HTR-8/SVneo (cell line): ENCODE results near the gene DPCD.
"Not testable (repeated sequence)": the region's sequence is repeated elsewhere in the genome, so short reads cannot be mapped to it uniquely, and the experiment has no call there.

Experiments used
- DNase-seq: peaks from one replicate; pipeline ENCODE4 v3.0.0; 2011; ENCODE audit warnings: low spot score, mixed read lengths; ENCODE audit not compliant: insufficient read length
- FAIRE-seq: peaks from 2 replicates; lab custom pipeline; 2011; peaks lifted over from hg19 to GRCh38; lab: Jason Lieb, UNC

The DPCD gene

DNA sequence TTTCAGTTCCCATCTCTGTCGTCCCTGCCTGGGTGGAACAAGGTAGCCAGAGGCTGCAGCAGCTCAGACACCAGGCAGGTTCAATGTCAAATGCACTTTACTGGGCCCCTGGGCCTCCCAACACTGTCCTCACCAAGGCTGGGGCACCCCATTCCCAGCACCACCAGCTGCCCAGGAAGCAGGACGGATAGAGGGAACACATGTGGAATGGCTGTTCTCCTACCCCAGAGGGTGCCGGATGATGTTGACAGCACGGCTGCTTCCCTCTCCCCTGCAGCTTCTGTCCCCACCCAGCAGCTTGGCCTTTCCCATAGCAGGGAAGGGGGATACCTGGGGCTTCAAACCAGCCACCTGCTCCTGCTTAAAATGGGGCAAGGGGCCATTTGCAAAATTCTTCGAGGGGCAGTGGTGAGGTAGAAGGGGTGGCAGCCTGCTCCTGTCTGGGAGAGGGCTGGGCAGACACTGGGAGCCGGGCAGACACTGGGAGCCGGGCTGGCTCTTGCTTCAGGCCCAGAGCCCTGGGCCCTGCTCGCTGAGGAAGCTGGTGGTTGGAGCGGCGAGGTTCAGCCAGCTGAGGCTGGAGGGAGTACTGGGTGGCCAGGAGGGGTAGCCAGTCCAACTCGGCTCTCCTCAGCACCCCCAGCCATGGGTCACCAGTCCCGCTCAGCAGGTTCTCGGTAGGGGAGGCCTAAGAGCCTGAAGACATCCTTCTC, 9.2 kb upstream of the DPCD start:
- no peak for DNase-seq
- peak; percentile 9 for FAIRE-seq

DNA sequence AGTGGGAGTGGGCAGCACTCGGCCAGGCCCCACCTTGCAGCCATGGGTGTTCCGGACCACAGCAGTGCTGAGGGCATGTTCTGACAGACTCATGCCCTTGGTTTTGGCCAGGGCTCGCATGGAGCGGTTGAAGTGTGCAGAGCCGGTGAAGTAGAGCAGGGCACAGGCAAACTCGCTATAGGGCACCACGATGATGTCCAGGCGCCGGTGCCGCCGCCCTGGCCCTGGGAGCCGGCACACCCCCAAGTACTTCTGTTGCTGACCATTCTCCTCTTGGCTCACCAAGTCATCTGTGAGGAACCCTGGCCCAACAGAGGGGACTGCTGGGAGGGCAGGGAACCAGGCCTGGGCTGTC, 8.6 kb upstream of the DPCD start:
- DNase-seq (no peak), FAIRE-seq (no peak)

DNA sequence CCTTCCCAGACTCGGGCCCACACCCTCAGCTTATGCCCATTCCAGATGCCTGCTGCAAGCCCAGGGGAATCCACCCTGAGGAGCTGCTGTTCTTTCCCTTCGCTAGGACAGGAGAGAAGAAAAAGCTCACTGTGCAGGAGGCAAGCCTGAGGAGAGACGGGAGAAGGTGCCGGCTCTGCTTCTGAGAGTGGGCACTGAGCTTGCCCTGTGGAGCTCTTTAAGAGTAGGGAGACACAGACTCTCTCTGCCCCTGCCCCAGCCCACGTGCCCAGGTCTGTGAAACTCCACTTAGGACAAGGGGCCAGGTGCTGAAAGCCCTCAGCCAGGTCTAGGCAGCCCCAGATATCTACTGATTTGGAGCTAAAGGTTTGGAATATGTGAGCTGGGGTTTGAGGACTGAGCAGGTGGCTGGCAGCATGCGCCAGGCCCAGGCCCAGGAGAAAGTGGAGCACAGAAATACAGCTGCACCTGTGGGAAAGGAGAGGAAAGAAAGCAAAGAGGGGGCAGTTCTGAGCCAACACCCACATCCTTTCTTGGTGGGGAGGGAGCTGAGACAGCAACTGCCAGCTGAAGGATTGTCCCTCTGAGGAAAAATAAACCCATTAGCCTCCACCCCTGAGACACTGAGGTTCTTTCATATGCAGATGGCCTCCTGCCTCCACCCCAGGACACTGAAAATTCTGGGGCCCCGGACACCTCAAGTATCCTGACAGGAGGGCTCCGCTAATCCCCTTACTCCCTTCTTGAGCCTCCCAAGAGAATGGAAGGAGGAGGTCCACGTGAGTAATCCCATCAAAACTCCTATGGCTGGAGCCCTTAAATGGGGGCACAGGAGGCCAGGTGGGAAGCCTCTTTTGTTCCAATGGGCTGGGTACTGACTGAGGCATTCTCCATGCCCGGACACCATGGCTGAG, 7.4 kb upstream of the DPCD start:
- DNase-seq (no peak), FAIRE-seq (no peak)

DNA sequence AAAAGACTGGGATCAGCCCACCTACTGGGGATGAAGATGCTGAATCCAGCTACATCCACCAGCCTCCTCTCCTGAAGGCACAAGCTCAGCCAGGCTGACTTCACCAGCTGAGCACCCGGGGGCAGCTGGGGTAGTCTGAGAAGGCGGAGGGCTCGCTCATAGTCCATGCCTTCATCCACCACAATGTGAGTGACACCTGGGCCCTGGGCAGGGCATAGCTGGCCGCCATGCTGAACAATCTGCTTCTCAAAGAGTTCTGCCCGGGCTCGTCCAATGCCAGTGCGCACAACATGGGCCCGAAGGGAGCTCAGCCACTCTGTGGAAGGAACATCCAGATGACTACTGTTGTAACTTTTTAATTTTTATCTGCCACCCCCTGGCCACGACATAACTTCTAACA, 2.3 kb upstream of the DPCD start:
- DNase-seq (no peak), FAIRE-seq (no peak)

DNA sequence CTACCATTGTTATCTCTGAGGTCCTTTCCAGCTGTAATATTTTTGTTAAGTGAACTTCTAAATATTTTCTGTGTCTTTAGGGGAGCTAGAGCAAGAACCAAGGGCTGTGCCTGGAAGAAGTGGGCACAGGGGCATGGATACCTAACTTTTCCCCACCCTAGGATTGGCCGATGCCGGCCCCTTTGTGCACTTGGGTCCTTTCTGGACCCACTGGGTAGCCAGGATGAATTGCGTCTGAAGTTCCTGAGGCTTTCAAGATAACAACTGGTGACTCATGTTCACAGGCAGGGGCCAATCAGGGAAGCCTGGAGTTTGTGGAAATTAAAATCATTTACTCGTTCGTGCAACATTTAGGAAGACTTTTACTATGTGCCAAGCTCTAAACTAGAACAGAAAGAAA, 758 bp downstream of the DPCD start:
- FAIRE-seq (no peak), DNase-seq (no peak)

DNA sequence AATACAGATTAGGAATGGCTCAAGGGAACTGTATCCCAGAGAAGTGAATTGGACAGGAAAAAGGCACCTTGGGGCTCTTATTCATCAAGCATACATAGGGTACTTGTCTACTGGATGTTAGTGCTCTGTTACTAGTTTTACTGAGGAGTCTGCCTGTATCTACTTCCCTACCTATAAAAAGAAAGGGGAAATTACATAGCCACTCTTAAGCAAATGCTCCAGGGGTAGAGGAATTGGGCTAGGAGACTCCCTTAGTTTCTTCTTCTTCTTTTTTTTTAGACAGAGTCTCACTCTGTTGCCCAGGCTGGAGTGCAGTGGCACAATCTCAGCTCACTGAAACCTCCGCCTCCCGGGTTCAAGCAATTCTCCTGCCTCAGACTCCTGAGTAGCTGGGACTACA, 5.2 kb downstream of the DPCD start:
- FAIRE-seq, DNase-seq: not testable (repeated sequence)

DNA sequence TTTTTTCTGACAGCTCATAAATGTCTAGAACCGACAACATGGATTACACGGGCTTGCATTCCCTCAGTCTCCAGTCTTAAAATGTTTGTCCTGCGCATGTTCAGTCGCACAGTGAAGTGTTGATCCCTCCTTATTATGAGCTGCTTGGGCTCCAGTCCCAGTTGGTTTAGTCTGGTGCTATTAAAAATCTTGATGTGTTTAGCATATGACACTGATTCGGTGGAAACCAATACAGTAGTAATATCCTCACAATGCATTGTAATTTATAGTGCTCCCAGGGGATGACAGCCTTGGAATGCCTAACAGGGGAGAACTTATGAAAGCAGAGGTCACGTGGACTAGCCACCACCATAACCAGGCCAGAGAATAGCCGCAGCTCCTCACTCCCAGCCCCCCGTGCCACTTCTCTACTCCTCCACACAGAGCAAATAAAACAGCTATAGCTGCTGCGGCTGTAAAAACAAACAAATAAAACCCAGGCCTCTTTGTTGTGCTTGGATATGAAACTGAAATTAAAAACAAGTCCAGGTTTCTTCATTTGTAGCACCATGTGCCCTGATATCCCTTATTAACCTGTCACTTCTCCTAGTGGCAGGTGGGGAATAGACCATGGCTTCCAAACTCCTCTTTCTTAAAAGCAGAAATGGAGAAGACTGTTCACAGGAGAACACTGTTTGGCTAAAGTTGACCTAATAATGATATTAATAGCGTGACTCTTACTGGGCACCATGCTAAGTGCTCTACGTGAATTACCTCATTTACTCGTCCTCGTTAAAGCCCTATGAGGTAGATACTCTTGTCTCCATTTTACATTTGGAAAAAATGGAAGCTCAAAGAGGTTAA, 7.7 kb downstream of the DPCD start:
- FAIRE-seq: no peak
- no peak for DNase-seq

DNA sequence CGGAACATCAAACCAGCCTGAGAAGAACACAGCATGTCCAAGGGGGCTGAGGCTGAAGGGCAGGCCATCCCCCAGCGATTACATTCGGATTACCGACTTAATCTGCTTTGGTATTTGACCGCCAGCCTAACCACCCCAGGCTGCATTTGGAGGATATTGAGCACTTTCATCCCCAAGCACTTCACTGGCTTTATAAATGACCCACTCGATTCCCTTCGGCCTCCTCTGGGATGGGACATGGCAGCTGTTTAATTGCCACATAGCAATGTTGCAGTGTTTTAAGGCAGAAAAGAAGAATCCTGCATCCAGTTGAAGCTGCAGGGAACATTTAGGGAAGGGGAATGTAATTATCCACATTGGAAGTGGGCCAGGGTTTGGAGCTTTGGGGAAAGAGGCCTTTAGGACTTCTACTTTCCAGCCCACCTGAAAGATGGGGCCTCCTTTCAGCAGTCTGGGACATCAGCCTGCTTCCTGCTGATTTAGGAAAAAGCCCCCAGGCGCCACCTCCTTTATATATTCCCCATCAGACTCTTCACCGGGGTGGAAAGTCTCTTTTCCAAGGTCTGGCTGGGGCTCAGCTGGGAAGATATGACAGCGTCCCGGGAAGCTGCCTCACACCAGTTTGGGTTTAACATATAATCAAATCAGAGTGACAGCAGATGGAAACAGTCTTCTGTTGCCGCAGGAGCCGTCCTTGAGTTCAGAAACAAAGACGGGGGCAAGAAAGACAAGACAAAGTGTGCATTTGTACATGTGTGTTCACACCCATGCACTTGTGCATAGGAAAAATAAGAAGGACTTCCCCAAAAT, 9.2 kb downstream of the DPCD start:
- FAIRE-seq (no peak), DNase-seq (no peak)

DNA sequence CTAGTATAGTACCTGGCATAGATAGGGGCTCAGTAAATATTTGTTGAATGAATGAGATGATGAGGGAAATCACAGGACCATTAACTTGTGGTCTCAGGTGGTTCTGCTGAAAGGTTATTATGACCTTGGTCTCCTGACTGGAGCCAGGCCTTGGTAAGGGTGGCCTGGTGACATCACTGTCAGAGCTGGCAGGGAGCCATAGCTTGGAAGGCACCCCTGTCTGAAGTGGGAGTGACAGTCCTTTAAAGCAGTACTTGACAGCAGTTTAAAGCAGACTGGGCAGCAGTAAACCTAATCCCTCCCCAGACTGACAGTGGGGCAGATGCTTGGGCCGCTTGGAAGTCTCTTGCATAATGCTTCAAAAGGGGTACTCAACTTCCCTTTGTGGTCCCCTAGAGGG, 13.4 kb downstream of the DPCD start:
- DNase-seq (no peak), FAIRE-seq (no peak)

DNA sequence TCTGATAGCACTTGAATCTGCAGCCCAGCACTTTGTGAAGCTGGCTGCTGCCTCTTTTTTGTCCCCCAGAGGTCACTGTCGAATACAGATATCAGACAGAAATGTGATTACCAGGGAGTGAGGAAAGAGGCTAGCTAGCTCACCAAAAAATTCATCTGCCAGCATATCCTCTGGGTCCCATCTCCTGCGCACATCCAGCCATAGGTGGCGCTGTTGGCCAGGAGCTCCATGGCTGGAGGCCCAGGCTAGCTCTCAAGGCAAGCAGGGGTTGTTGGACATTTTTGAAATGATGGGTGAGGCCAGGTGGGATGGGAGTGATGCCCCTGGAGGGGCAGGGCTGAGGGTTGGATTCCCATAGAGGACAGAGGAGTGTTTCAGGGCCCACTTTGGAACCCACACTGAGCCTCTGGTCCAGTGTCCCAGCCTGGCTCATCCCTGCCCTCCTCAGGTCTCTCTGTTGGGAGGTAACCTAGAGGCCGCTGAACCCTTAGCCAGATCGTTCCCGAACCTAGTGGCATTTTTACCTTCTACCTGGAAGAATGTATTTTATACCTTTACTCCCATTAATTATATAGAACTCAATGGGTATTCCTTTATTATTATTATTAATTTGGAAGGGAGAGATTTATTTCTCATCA, 14.8 kb downstream of the DPCD start:
- DNase-seq (peak; percentile 86), FAIRE-seq (peak; percentile 4)

DNA sequence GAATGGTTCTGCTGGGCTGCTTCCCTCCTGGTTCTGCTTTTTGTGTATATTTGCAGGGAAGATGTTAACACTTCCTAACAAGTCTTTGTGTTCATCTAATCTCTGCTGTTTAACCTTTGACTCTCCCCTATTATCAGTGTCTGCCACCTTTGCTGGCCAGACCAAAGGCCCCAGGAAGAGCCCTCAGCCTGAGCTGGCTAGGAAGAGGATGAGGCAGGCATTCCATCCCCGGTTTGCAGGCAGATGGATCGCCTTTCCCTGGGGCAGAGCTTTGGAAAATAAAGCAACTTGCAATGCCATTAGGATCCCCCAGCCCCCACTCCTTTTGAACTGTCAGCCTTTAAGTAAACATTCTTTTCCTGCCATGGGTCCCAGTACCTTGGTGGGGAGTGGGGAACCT, 19.0 kb downstream of the DPCD start:
- DNase-seq: no peak
- no peak for FAIRE-seq

DNA sequence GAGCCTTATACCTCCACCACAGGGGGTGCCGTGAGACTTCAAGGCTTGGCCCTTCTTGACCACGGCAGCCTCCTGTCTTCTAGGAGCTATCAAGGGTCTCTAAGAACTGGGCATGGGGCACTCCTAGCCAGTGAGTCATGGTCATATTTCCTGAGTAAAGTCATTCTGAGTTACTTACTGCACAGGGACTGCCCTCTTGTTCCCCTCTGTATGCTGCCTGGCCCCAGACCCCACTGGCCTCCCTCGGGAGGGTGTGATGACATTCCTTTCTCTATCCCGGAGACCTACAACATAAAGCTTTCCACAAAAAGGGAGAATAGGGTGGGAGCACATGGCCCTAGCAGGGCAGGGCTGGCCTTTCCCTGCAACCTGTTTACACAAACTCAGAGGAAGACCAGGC, 21.4 kb downstream of the DPCD start:
- DNase-seq (peak; percentile 35), FAIRE-seq (peak; percentile 46)

DNA sequence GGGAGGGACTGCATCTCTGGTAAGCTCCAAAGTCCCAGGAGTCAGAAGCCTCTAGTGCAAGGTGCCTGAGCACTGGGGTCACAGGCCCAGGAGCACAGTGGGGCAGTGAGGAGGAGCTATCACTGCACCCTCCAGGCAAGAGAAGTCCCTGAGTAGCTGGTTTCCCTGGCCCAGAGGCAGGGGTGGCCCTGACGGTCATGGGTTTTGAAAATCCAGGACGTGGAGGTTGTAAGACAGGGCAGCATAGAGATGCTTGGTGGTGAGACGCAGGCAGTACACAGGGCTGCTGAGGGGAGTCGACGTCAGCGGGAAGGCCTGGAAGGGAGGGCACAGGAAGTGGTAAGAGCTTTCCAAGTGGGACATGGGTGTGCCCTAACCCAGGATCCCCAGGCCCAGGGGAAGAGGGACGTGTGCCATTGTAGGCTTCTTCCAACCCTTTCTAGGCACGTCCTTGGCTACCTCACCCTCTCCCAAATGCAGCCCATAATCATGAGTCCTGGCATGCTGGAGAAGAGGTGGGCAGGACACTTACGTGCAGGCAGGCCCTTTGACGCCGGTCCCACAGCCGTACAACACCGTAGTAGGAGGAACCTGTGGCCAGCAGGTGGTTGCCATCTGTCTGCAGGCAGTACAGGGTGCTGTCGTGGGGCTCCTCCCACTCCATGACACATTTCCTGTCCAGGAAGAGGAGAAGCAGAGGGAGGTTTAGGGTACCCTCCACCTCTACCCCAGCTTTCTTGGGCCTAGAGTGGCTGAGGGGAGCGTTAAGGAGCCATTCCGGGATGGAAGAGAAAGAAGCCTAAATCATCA, 23.2 kb downstream of the DPCD start:
- peak; percentile 76 for FAIRE-seq
- DNase-seq: no peak

DNA sequence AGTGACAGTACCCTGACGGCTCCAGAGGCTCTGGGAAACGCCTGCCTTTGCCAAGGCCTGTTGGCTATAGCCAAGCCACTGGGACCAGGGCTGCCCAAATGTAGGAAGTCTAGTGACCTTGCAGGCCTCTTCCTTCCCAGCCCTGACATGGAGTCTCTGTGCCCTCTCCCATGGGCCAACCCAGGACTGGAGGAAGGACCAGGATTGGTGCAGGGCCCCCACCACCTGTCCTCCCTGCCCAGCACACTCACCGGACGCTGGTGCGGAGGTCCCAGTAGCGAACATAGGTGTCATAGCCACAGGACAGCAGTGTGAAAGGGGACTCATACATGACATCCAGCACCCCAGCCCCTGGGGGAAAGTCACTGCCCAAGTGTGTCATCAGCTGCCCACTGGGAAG, 24.0 kb downstream of the DPCD start:
- FAIRE-seq (no peak), DNase-seq (no peak)

DNA sequence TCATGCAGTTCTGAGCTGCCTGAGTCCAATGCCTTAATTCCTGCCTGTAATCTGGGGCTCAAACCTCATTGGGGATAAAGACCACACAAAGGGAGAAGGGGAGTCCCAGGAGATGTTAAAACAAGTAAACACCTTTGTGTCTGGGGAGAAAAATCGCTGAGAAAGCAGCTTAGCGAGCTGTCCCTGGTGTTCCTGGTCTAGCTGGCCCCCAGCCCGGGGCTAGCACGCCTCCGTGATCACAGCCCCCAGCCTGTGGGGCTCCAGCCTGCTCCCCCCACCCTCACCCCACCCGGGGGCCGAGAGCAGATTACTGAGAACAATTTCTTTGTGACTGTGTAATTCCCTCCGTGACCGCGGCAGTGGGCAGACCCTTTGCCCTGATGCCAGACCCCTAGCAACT, 24.8 kb downstream of the DPCD start:
- no peak for DNase-seq
- FAIRE-seq: no peak

DNA sequence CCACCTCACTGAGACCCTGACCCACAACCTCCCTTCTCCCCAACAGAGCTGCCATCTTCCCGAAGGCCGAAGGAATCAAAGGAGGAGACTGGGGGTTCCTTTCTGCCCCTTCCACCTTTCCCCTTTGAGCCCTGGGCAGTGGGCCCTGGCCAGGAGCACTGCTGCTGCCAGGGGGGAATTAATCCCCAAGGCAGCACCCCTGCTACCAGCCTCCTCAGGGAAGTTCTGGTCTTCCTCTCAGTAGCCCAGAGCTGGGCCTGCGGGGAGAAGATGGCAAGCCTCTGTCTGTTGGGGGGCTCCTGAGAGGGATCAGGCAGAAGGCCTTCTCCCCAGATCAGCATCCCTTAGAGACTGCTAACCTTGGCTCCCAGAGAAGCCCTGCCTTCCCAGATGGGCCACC, 25.5 kb downstream of the DPCD start:
- DNase-seq (no peak), FAIRE-seq (no peak)

DNA sequence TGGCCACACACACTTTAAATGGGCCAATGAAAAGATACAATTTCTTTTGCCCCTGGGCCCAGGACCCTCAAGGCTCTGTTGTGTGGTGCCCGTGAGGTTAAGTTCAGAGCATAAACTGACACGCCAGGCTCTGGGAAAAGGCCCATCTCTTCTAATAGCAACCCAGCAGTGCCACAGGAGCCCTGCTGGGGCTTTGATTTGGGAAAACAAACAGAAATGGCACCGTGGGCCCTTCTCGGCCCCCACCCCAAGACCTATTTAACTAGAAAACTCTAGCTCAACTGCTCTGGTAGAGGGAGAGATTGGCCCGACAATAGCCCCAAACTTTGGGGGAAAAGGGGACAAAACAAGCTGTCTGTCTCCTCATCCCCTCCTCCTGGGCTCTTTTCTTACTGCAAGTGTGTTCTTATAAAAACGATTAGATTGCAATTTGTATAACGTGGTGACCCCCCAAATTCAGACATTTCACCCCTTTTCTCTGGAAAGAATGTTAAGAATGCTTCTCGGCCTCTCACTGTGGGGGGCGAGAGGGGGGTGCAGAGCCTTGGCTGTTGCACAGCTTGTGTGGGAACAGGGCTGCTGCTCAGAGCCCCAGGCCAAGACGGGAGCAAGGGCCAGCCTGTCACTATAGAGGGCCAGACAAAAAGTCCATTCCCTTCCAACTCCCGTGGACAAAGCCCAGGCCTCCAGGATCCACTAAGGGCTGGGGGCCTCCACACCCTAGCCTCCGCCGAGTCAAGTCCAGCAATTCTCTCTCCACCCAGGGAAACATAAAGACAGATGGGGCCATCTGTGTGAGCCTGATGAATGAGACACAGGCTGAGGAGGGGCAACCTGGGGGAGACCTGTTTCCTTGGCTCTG, 26.8 kb downstream of the DPCD start:
- DNase-seq (no peak), FAIRE-seq (no peak)
